ENCODE measurements around the gene MIER2. TPM values are rescaled to one million over a fixed set of nuclear protein-coding genes. Genes with fewer than 3 reads are reported as not detected.

MIER2 gene
- total RNA-seq, 1 donor from 2014 or later, result 43.5 TPM

GRCh38 chr19:378706-379105 is 34.1 kb upstream of the MIER2 start:
- no peak overlapping the region for H3K27ac Mint-ChIP-seq (ENCODE audit: unreplicated experiment)
- H4K20me1 ChIP-seq (ENCODE audit: insufficient read depth, low read length), result no peaks in the 10 kb centered on the region
- peaks cover 23% of the 10 kb centered on the region for H3K27me3 Mint-ChIP-seq (ENCODE audit: low read depth, unreplicated experiment)
- peaks cover 2% of the 10 kb centered on the region for H3K9me3 Mint-ChIP-seq (ENCODE audit: unreplicated experiment)
- peaks cover 3% of the 10 kb centered on the region for H3K36me3 Mint-ChIP-seq (ENCODE audit: low read depth, unreplicated experiment)
- no peak overlapping the region for H3K4me3 Mint-ChIP-seq (ENCODE audit: unreplicated experiment)
- no peak overlapping the region for H2AFZ ChIP-seq (ENCODE audit: low read depth, low read length)
- no peaks in the 10 kb centered on the region for H3K36me3 ChIP-seq (ENCODE audit: insufficient read depth, low read length)
- H3K9me3 ChIP-seq (ENCODE audit: insufficient read depth, low read depth, low read length), result no peaks in the 10 kb centered on the region
- DNase-seq (ENCODE audit: low read depth) (no peak), FAIRE-seq (no peak)
- H3K4me2 ChIP-seq (ENCODE audit: low read length), result no peak overlapping the region
- H3K27ac ChIP-seq (ENCODE audit: low read depth, low read length), result no peak overlapping the region
- peaks cover 4% of the 10 kb centered on the region for H3K4me1 ChIP-seq (ENCODE audit: insufficient read depth, low read length)
- TF ChIP-seq EZH2 (IDR thresholded peaks at IDR 0.05; ENCODE audit: insufficient read depth, low read length), result no peak
- TF ChIP-seq CTCF (IDR thresholded peaks at IDR 0.05; ENCODE audit: insufficient read depth, low read depth, low read length), result no peak
- no peak overlapping the region for H3K9ac ChIP-seq (ENCODE audit: low read length)
- H3K27me3 ChIP-seq (ENCODE audit: insufficient read depth, low read length), result no peaks in the 10 kb centered on the region
- no peak overlapping the region for H3K4me3 ChIP-seq (ENCODE audit: insufficient read depth, low read depth, low read length)
- H3K4me1 Mint-ChIP-seq (ENCODE audit: low read depth, unreplicated experiment), result peaks cover 5% of the 10 kb centered on the region
- H3K79me2 ChIP-seq (ENCODE audit: insufficient read depth, low read length), result no peaks in the 10 kb centered on the region

GRCh38 chr19:377801-378581 is 33.4 kb upstream of the MIER2 start:
- Histone ChIP-seq H3K9ac (ENCODE audit: low read length) (no peak overlapping the region), H3K27me3 (ENCODE audit: insufficient read depth, low read length) (peaks cover 2% of the 10 kb centered on the region), H3K27ac (ENCODE audit: low read depth, low read length) (no peak overlapping the region), H4K20me1 (ENCODE audit: insufficient read depth, low read length) (no peaks in the 10 kb centered on the region), H3K36me3 (ENCODE audit: insufficient read depth, low read length) (no peaks in the 10 kb centered on the region), H2AFZ (ENCODE audit: low read depth, low read length) (no peak overlapping the region), H3K4me2 (ENCODE audit: low read length) (no peak overlapping the region), H3K4me3 (ENCODE audit: insufficient read depth, low read depth, low read length) (no peak overlapping the region), H3K79me2 (ENCODE audit: insufficient read depth, low read length) (no peaks in the 10 kb centered on the region), H3K4me1 (ENCODE audit: insufficient read depth, low read length) (peaks cover 4% of the 10 kb centered on the region), H3K9me3 (ENCODE audit: insufficient read depth, low read depth, low read length) (no peaks in the 10 kb centered on the region)
- FAIRE-seq (no peak), DNase-seq (ENCODE audit: low read depth) (no peak)
- H3K9me3 Mint-ChIP-seq (ENCODE audit: unreplicated experiment), result peaks cover 2% of the 10 kb centered on the region
- H3K27me3 Mint-ChIP-seq (ENCODE audit: low read depth, unreplicated experiment), result peaks cover 28% of the 10 kb centered on the region
- H3K4me1 Mint-ChIP-seq (ENCODE audit: low read depth, unreplicated experiment), result peaks cover 5% of the 10 kb centered on the region
- TF ChIP-seq EZH2 (IDR thresholded peaks at IDR 0.05; ENCODE audit: insufficient read depth, low read length), result no peak
- no peak for TF ChIP-seq CTCF (IDR thresholded peaks at IDR 0.05; ENCODE audit: insufficient read depth, low read depth, low read length)
- no peak overlapping the region for H3K4me3 Mint-ChIP-seq (ENCODE audit: unreplicated experiment)
- H3K36me3 Mint-ChIP-seq (ENCODE audit: low read depth, unreplicated experiment), result peaks cover 3% of the 10 kb centered on the region
- H3K27ac Mint-ChIP-seq (ENCODE audit: unreplicated experiment), result no peak overlapping the region

- Mint-ChIP-seq H3K27me3 (ENCODE audit: low read depth, unreplicated experiment) (peaks cover 46% of the 10 kb centered on the region), H3K9me3 (ENCODE audit: unreplicated experiment) (peaks cover 2% of the 10 kb centered on the region), H3K4me3 (ENCODE audit: unreplicated experiment) (no peak overlapping the region), H3K36me3 (ENCODE audit: low read depth, unreplicated experiment) (no peaks in the 10 kb centered on the region), H3K4me1 (ENCODE audit: low read depth, unreplicated experiment) (no peaks in the 10 kb centered on the region), H3K27ac (ENCODE audit: unreplicated experiment) (no peak overlapping the region)
- no peak overlapping the region for H3K4me3 ChIP-seq (ENCODE audit: insufficient read depth, low read depth, low read length)
- no peaks in the 10 kb centered on the region for H3K4me1 ChIP-seq (ENCODE audit: insufficient read depth, low read length)
- no peak overlapping the region for H2AFZ ChIP-seq (ENCODE audit: low read depth, low read length)
- H3K9me3 ChIP-seq (ENCODE audit: insufficient read depth, low read depth, low read length), result no peaks in the 10 kb centered on the region
- no peaks in the 10 kb centered on the region for H3K36me3 ChIP-seq (ENCODE audit: insufficient read depth, low read length)
- no peak overlapping the region for H3K27ac ChIP-seq (ENCODE audit: low read depth, low read length)
- no peak overlapping the region for H3K9ac ChIP-seq (ENCODE audit: low read length)
- no peaks in the 10 kb centered on the region for H4K20me1 ChIP-seq (ENCODE audit: insufficient read depth, low read length)
- H3K4me2 ChIP-seq (ENCODE audit: low read length), result no peak overlapping the region
- no peaks in the 10 kb centered on the region for H3K79me2 ChIP-seq (ENCODE audit: insufficient read depth, low read length)
- H3K27me3 ChIP-seq (ENCODE audit: insufficient read depth, low read length), result peaks cover 16% of the 10 kb centered on the region
- DNase-seq (ENCODE audit: low read depth), result no peak
- no peak for TF ChIP-seq EZH2 (IDR thresholded peaks at IDR 0.05; ENCODE audit: insufficient read depth, low read length)
- TF ChIP-seq CTCF (IDR thresholded peaks at IDR 0.05; ENCODE audit: insufficient read depth, low read depth, low read length), result no peak
- no peak for FAIRE-seq
Observed at GRCh38 chr19:376111-376470, 31.5 kb upstream of the MIER2 start.
